Measurements from ENCODE around the gene CRAMP1. TPM values are rescaled to one million over a fixed set of nuclear protein-coding genes. Genes with fewer than 3 reads are reported as not detected.

CRAMP1 gene
- total and polyA plus RNA-seq, 2 of the 8 experiments (the other 6 are each of a cell fraction or from before 2014, with no cell fraction given) = 19.2 to 23.2 TPM

DNA sequence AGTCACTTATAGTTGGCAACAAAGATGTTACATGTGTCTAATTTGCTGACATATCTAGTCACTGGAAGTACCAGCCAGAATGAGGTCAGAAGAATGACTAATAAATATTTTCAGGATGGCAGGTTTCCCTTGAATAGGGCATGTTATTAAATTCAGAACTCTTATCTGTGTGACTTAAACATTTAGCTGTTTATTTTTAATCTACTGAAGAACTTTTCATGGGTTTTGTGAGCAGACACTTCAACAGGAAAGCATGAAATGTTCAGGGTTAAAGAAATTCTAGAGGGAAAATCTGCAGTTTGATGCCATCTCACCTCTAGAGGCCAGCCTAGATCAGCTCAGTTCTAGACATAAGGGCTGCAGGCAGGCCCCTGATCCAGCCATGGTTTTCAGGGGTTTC lies 79.1 kb downstream of the CRAMP1 start (continued):
- TF ChIP-seq CHD7 (IDR thresholded peaks at IDR 0.05; ENCODE audit: insufficient replicate concordance, low read length) (no peak), EZH2 (IDR thresholded peaks at IDR 0.05; ENCODE audit: low read depth, low read length, severe bottlenecking) (no peak), RXRA (IDR thresholded peaks at IDR 0.05; ENCODE audit: insufficient read depth, low read depth, low read length) (no peak), NRF1 (IDR thresholded peaks at IDR 0.05; ENCODE audit: low read depth, low read length) (no peak), SRF (IDR thresholded peaks at IDR 0.05; ENCODE audit: low read depth, low read length) (no peak), EP300 (IDR thresholded peaks at IDR 0.05; ENCODE audit: borderline replicate concordance in 1 of 2, low read depth in 2 of 2, low read length in 2 of 2) (no peak), RFX5 (IDR thresholded peaks at IDR 0.05; ENCODE audit: borderline replicate concordance, low read depth, low read length) (no peak), CTCF (IDR thresholded peaks at IDR 0.05; ENCODE audit: control extremely low read depth in 1 of 3, insufficient read depth in 1 of 3, low read depth in 1 of 3, low read length in 3 of 3) (no peak), KDM1A (IDR thresholded peaks at IDR 0.05; ENCODE audit: borderline replicate concordance, low read length) (no peak)
